Measurements from ENCODE around the gene CHST11.

CHST11 gene

DNA sequence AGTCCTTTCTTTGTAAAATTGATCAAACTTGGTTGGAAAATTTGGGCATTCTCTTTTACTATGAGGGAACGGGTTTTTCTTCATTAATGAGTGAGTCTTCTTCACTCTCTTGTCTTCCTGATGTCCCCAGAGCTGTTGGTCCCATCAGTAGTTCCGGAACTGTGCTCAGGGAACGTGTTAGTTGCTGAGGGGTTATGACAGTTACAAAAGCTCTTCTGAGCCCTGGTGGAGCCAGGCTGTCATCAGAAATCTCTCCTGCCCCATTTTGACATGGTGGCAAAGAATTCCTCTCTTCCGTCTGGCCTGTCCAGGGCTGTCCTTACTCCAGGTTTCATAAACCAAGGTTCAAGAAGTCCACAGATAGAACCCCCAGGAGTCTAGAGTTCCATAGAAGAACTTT, 292.8 kb downstream of the CHST11 start:
- no peak for DNase-seq

DNA sequence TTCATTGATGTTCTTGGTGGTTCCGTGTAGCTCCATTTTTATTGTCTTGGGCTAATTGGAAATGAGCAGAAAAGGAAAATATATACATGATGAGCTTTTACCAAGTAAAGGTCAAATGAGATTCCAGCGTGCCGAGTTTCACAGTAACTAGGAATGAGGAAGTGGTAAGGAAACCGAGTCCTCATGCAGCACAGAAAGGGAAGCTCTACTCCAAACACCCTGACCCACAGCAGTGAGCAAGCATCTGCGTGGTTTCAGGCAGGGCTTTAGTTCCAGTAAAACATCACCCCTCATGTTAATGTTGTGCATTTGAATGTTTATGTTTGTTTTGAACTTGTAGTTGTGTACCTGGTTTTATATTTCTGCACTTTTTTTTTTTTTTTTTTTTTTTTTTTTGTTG, 293.3 kb downstream of the CHST11 start:
- no peak for DNase-seq

GRCh38 chr12:104751120-104751519, 294.4 kb downstream of the CHST11 start:
- DNase-seq = peak; percentile 63

- no peak for DNase-seq
Observed at GRCh38 chr12:104751594-104751993, 294.8 kb downstream of the CHST11 start.

DNA sequence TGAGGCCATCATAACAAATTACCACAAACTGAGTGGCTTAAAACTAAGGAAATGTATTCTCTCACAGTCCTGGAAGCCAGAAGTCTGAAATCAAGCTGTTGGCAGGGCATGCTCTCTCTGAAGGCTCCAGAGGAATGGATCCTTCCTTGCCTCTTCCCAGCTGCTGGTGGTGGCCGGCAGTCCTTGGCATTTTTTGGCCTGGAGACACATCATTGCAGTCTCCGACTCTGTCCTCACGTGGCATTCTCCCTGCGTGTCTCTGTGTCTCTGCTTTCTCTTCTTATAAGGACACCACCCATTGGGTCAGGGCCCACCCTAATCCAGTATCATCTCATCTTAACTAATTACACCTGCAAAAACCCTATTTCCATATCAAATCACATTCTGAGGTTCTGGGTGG, 295.3 kb downstream of the CHST11 start:
- no peak for DNase-seq

DNA sequence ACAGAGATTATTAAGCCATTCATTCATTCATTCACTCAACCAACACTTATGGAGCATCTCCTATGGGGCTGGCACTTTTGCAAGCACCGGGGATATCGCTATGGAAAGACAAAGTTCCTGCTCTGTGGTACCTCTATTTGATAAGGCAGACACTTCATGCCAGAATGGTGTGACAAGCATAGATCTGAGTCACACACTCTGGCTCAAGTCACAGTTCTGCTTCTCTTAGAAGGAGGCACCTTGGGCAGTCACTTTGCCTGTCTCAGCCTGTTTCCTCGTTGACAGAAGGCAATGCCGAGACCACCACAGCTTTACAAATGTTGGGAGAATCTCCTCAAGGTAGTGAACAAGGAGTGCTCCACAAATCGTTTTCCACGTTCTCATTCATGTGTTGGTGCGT, 296.1 kb downstream of the CHST11 start:
- no peak for DNase-seq

GRCh38 chr12:104756901-104757300, 300.2 kb downstream of the CHST11 start:
- DNase-seq = no peak

DNA sequence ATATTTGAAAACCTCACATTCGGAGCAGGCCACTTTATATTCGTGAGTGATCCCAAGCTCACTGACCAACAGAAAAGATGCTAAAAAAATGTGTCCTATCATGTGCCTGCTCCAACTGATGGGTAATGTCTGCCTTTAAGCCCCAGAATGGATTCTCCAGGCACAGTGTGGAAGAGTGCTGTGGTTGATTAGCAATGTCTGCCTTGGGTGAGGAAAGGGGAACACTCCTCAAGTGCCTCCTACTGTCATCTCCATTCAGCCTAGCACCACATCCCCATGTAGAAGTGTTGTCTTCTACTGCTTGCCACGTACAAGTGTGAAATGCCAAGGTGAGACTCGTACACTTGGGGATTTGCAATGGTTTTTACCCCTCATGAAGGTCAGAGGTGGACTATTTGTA, 302.0 kb downstream of the CHST11 start:
- no peak for DNase-seq

DNA sequence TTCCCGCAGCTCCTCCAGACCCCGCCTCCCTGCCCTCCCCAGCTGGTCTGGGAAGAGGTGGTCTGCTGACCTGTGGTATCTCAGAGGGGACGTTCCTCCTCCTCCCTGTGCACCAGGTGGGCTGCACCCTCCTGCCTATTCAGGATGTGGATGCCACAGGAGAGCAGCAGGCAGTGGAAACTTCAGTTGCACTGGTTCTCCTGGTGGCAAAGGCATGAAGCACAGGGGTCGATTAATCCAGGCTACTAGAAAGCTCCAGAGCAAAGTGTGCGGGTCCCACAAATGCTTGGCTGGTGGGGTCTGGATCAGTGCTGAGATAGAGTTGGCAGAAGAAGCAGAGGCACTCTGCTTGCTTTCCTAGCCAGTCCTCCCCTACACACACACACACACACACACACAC, 304.3 kb downstream of the CHST11 start:
- DNase-seq = no peak

- DNase-seq = no peak
Observed at GRCh38 chr12:104761611-104762010, 304.9 kb downstream of the CHST11 start.

DNA sequence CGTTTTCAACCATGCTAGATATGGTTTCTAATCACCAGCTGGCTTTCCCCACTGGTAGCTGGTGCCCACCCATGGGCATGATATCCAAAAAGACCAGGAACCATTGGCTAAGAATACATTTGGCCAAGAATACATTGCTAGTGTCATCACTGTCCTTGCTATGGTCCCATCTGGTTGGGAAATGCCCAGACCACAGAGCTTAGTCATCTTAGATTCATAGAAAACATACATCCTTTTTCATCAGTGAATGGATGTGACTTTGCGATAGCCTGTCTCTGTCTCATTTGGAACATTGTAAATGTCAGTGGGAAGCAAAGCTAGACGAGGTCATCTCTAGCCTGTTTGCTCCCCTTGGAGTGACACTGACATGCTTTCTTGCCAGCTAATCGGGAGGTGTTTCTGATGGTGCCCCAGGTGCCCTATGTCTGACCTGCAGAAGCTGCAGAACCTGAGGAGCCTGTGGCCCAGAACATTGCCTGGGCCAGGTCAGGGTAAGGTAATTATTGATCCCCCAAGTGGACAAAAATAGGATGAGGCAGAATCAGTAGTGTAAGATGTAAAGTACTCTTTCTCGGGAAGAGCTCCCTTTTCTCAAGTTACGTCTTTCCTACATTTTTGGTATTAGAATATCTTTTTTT, 306.5 kb downstream of the CHST11 start:
- no peak for DNase-seq

DNA sequence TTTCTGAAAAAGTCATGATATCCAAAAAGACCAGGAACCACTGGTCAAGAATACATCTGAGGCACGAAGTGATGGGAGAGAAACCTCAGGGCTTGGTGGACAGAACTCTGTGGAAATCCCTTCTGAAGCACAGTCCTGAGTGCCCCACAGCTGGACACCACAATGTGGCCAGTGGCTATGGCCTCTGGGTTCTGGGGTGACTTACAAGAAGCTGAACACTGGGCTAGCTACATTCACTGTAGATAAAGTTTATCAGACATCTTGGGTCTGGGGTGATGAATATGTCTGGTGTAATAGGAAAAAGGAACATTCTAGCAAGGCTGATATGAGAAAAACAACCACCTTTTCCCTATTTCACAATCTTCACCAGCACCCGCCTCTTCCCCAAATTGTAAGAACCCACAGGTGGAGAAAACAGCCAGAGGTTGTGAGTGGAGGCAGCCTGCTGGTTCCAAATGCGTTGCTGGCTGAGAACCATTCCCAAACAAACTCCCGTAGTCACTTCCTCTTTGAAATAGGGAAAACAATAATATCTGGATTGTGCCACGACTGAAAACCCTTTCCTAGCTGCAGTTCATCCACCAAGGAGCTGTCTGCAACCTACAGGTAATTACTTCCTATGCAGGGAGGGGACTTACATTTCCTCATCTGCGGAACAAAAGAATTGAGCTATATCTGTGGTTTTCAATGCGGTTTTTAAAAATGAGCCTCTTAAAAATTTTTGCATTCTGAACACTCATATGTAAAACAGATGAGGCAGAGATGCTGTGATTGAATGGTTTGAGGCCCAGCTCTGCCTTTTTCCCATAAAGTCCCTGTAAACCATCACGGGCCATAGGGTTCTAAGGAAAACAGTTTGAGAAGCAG, 307.7 kb downstream of the CHST11 start:
- DNase-seq = no peak

DNA sequence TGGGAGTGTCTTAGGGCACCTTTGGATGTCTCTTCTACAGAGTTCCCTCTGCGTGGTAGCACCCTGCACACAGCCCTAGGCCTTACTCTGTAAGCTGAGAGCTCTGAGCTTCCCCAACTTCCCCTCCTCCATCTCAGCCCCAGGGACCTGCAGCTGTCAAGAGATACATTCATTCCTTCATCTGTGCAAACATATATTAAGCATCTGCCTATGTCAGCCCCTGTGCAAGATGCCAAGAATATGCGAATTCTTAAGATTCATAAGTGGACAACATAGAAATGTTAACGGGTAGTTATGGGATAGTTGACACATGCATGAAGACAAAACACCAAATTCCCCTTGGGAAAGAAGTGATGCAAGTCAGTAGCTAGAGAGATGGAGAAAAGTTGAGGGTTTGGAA, 310.5 kb downstream of the CHST11 start:
- peak; percentile 11 for DNase-seq

- peak; percentile 41 for DNase-seq
Observed at GRCh38 chr12:104768033-104768432, 311.3 kb downstream of the CHST11 start.

- peak; percentile 68 for DNase-seq
Observed at GRCh38 chr12:104769144-104769561, 312.4 kb downstream of the CHST11 start.

DNA sequence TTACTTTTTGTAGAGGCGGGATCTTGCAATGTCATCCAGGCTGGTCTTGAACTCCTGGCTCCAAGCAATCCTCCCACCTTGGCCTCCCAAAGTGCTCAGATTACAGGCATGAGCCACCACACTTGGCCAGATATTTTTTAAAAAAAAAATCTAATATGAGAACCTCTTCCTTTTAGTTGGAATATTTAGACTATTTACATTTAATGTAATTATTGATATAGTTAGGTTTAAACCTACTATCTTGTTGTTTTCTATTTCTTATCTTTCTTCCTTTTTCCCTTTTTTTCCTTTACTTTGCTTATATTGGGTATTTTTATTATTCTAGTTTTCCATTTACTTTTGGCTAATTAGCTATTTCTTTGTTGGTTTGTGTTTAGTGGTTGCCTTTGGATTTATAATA, 315.6 kb downstream of the CHST11 start:
- no peak for DNase-seq

- DNase-seq = no peak
Observed at GRCh38 chr12:104775731-104776231, 319.0 kb downstream of the CHST11 start.

GRCh38 chr12:104779134-104779533, 322.4 kb downstream of the CHST11 start:
- DNase-seq = no peak

DNA sequence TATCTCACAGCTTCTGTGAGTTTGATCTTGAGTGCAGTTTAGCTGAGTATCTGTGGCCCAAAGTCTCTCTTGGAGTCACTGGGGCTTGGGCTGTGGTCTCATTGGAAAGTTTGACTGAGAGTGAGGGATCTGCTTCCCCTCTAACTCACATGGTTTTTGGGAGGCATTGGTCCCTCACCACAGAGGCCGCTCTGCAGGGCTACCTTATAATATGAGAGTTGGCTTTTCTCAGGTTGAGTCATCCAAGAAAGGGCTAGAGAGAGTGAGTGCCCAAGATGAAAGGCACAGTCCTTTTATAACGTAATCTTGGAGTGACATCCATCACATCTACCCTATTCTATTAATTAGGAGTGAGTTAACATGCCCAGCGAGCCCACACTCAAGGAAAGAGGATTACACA, 325.5 kb downstream of the CHST11 start:
- no peak for DNase-seq

DNA sequence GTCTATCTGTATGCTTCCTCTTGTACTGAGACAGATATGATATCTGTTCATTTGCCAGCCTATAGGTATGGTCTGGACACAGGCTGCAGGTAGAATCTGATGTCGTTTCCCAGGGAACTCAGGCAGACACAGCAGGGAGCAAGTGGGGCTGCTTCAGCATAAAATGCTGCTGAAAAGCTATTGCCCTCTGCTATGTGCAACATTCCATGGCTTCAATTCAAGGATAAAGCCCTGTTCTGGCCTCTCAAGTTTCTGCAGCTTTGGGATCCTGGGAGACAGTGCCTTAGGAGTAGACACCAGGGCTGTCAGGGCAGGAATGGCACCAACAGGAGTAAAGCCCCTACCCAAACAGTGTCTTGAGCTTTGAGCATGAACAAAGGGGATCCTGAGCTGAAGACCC, 327.8 kb downstream of the CHST11 start:
- no peak for DNase-seq

DNA sequence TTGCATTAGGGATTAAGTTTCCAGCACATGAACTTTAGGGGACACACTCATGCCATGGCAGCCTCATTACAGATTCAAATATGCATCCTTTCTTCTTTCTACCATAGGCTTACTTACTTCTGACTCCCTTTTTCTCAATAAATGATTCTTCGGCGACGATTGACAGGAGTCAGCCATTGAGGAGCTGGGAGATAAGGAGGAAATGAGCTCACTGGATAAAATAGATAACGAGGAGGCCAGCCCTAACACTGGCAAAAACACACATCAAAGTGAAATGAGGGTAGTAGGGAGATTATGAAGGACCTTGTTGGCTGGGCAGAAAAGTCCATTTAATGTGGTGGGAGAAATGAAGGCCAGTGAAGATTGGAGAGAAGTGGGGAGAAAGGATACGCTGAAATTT, 329.1 kb downstream of the CHST11 start:
- DNase-seq = no peak

DNA sequence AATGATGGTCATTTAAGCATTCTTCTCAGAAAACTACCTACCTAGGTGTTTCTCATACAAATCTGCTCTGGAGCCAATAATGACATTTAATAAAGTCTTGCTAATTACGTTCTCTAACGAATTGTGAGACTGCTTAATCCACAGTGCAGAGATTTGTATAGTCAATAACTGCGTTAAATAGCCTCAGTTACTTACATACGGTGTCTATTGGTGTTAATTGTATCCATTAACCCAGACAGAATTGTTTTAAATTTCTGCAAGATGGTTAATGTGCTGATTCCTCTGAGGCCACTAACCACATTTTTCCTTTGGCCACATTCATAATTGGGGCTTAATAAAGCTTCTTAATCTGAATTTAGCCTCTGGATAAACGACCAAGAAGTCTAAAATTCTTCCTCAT, 329.6 kb downstream of the CHST11 start:
- no peak for DNase-seq

- peak; percentile 54 for DNase-seq
Observed at GRCh38 chr12:104788840-104789271, 332.1 kb downstream of the CHST11 start.
